NAMALWA (cell line): ENCODE data around the gene APEX1.
A peak's percentile ranks its signal among the peaks of the same experiment; 100 is the strongest.

Experiments used
- DNase-seq: peaks from one replicate; pipeline ENCODE4 v3.0.0-alpha.2; 2015; ENCODE audit warnings: low spot score

The APEX1 gene

GRCh38 chr14:20454516-20455354, at the start of gene APEX1, which contains the start of gene OSGEP:
APEX1 (plus strand) TSS chr14:20455226; CDS start chr14:20455646, 420 bp downstream.
OSGEP (minus strand) TSS chr14:20454812; CDS start chr14:20454683, 129 bp downstream.
- DNase-seq, result peak; percentile 99

DNA sequence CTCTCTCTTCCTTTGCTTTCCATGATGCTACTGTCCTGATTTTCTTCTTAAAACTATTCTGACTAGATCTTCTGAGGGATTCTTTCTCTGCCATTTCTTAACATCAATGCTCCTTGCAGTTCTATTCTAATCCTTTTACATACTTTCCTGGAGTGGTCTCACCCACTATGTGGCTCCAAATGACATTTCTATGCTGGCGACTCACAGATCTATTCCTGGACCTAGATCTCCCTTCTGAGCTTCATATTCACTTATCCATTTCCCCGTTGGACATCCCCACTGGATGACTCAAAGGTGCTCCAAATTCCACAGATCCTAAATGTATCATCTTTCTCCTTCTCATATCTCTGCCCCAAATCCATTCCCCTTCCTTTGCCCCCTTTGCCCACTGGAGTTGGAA, 45.8 kb upstream of the APEX1 start:
- no peak for DNase-seq

- peak; percentile 59 for DNase-seq
Observed at GRCh38 chr14:20412411-20412810, 42.6 kb upstream of the APEX1 start.

DNA sequence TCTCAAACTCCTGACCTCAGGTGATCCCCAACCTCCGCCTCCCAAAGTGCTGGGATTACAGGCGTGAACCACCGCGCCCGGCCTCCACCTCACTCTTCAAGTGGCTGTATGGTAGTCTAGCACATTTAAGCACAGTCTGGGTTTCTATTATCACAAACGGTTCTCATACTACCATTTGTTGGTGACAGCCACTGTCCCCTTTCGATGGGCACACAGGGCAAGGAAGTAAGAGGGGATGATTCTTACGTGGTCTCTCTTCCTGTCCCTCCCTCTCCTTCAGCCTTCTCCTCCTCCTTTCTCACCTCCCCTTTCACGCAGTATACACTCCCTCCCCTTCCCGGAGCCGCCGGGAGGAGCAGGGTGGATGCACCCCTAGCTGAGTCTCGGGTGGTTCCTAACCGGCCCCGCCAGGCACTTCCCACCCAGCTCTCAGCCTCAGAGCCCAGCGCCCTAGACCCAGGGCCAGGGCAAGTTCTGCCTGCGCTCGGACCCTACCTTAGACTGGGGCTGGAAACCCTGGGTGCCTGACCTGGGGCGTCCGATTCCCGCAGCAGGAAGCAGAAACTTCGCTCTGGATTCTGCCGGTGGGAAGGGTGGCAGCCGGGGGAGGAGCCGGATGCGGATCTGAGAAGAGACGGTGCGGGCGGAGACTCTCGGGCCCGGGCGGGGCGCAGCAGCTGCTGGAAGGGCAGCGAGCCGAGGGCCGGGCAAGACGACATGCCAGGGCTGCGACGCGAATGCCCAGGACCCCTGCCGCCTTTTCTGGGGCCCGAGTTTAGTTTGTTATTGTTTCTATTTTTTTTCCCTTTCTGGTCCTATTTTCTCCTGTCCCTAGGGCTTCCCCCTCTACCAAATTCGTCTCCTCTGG, 41.9 kb upstream of the APEX1 start, which contains the start of gene TEP1:
Gene TEP1 (minus strand): TSS at position 626 of the 868 bp plus-strand sequence. CDS start 5,062 bp downstream, outside the sequence.
- peak; percentile 72 for DNase-seq

GRCh38 chr14:20413744-20414082, 41.3 kb upstream of the APEX1 start:
- DNase-seq, result peak; percentile 44

DNA sequence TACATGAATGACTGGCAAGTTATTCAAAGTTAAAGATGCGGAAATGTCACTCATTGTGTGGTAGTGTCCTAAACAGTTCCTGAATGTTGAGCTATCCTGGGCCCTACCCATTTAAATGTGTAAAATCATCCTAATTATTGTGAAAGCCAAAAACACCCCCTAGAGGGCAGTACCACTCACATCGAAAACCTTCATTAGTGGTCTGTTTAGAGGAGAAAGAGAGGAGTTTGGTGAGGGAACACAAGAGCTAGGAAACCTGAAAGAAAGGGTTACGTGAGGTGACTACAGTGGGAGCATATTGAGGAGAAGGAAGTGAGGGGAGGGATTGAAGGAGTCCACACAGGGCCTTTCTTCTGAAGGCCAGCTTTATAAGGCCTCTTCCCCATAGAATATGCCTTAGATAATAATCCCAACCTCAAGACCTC, 39.2 kb upstream of the APEX1 start:
- peak; percentile 89 for DNase-seq

GRCh38 chr14:20416223-20416622, 38.8 kb upstream of the APEX1 start:
- DNase-seq, result no peak

DNA sequence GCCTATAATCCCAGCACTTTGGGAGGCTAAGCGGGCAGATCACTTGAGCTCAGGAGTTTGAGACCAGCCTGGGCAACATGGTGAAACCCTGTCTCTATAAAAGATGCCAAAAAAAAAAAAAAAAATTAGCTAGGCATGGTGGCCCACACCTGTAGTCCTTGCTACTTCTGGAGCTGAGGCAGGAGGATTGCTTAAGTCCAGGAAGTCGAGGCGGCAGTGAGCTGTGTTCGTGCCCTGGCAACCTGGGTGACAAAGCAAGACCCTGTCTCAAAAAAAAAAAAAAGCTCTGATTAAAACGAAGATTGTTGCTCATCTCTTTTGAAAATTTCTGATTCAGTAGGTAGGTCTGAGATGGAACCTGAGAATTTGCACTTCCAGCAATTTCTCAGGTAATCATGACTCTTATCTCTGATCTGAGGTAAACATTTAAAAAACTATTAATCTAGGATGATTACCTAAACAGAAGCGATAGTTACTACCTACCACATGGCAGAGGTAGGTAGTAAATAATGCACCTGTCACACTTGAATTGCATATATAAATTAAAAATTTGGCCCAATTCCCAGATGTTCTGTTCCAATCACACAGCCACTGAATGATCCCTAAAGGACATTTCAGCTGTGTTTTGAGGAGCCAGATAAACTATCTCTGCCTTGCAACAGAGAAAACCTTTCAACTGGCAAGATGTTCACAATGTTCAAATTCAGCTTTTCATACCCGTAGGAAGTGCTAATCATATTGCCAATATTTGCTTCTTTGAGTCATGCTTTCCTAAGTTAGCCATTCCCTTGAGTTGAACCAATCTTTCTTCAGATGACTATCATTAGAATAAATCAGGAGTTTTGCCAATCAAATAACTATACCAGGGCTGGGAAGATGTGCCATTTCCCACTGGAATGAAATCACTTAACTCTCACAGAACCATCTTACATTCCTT, 37.5 kb upstream of the APEX1 start:
- DNase-seq, result no peak

DNA sequence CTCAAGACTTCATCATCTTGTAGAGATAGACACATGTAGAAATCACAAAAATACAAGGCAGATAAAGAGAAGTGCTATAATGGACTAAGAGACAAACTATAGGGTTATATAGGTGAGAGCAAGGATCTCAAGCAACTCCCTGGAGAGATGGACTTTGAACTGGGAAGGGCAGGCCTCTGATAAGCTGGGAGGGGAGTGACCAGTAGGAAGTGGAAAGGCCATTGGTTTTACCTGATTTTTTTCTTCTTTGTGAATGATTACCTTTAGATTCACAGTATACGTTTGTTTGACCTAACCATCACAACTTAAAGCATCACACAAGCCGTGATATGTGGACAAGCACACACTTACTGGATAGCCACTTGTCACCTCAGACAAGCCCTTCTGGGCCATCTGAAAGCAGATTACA, 36.5 kb upstream of the APEX1 start:
- no peak for DNase-seq

DNA sequence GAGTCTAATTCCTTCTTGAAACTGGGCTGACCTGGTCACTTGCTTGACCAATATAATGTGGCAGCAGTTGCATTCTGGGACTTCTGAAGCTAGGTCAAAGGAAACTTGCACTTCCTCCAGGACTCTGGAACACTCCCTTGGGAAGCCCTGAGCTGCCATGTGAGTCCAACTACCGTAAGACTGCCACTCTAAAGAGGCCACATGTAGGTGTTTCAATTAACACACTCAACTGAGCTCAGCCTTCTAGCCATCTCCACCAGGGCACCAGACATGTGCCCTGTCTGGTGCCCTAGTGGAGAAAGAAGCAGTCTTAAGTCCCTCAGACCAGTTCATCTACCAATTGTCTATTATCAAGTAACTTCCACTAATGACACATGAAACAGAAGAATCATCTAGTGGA, 35.6 kb upstream of the APEX1 start:
- DNase-seq, result peak; percentile 16

DNA sequence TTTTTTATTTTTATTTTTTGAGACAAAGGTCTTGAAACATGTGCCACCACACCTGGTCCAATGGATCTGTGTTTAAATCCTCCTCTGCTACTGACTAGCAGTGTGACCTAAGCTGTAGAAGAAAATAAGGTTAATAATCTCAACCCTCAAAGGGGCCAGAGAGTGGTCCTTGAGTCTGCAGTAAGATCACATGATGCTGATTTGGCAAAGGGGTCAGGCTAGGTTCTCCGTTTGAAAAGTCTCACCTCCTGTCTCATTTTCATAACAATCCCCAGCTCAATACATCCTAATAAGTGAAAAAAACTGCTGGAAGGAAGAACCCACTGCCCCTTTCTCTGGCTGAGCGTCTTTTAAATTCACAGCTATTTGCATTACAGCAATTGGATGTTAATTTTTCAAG, 33.8 kb upstream of the APEX1 start:
- no peak for DNase-seq

GRCh38 chr14:20422886-20423285, 32.1 kb upstream of the APEX1 start:
- no peak for DNase-seq

DNA sequence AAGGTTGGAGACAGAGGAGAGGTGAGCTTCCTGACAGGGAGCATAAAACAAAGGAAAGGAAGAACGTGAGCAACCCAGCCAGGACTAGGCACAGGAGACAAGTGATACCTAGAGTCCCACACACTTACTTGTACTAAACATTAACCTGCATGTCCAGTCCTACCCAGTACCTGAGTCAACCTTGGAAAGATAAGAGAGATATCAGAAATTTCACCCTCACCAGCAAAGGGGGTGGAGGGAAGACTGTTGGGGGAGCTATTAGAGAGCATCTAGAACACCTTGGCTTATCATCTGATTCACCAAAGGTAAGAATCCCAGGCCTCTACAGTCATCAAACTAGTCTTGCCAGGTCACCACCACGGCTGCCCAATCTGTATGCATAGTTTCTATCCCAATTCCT, 30.2 kb upstream of the APEX1 start:
- no peak for DNase-seq

GRCh38 chr14:20427231-20428009, 27.6 kb upstream of the APEX1 start:
- peak; percentile 47 for DNase-seq

DNA sequence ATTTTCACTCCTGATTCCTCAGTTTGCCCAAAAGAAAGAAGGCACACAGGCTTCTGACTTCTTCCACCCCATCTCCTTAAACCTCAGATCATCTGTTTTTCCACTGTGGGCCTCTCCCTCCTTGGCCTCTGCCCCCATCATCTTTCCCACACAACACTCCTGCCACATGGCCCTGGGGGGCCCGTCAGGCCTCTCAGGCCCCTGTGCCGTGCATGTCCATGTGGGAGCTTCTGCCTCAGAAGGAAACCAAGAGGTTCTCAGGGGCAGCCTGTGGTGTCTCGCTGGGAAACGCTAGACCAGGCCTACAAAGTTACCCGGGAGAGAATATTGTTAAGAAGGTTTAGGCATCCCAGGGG, 27.0 kb upstream of the APEX1 start:
- DNase-seq, result no peak

DNA sequence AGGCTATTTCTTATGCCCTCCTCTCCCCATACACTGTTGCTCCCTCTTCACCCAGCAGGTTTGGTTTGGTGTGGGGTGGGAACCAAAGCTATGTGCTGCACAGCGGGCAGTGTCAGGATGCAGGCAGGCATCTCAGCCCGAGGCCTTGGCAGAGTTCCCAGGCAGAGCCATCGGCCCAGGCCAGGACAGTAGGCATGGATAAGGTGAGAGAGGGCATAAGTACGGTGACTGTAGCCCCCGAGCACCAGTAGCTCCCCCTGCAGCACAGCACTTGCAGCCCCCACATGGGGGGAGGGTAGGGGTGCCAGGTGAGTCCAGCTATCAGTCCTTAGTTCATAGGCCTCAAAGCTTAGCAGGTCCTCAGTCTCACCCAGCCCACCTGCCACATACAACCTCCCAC, 26.2 kb upstream of the APEX1 start:
- no peak for DNase-seq

GRCh38 chr14:20429801-20430669, 25.0 kb upstream of the APEX1 start:
- DNase-seq, result no peak

- DNase-seq, result no peak
Observed at GRCh38 chr14:20434701-20435581, 20.1 kb upstream of the APEX1 start.
